Measurements from ENCODE around the gene SRGAP1.
"Not testable (repeated sequence)": the region's sequence is repeated elsewhere in the genome, so short reads cannot be mapped to it uniquely, and the experiment has no call there.

The SRGAP1 gene

DNA sequence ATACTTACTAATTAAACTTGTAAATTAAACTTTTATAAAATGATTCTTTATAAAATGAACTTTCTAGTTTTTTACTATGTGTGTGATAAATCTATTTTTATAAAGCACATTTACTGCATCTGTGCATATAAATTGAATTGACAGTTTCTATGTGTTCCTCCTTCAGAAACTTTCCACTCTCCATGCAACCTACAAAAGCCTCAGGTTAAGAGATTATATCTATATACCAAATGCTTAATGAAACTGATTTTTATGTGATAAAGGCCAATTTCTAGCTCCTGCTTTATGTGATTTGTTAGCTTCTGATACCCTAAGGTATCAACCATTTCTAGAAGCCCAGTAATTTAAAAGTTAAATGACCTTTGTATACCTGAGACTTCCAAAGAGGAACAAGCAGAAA lies 174.0 kb downstream of the SRGAP1 start:
- no peak for DNase-seq

DNA sequence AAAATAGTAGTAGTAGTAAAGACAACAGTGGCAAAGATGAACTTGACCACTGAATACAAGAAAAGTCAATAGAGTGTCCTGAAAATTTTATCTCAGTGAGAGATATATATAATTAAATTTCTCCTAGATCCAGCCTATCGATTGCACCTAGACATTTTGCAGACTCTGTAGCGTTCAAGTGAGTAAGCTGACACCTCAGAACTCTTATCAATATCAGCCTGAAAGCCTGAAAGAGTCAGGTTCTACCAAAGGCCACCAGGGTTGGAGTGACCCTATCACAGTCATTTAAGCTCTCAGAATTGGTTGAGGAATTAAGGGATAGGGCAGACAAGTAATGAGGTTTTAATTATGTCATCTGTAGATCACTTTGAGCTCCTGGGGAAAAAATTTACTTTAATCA lies 174.6 kb downstream of the SRGAP1 start:
- DNase-seq, result no peak

DNA sequence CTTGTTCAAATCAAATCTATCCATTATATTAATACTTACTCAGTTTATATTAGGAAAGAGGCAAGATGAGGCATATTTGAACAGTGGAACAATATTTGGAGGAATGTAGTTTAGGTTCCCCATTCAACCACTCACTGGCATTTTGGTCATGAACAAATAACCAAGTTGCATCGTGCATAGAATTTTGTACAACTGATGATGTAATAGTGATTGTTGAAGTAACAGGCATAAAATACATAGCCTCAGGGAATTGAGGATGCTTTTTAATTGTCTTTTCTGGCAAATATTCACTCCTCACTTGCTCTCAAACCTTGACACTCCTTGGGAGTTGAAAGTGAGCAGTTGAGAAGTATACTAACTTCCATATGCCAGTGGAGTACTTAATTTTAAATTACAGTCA lies 175.2 kb downstream of the SRGAP1 start:
- no peak for DNase-seq

DNA sequence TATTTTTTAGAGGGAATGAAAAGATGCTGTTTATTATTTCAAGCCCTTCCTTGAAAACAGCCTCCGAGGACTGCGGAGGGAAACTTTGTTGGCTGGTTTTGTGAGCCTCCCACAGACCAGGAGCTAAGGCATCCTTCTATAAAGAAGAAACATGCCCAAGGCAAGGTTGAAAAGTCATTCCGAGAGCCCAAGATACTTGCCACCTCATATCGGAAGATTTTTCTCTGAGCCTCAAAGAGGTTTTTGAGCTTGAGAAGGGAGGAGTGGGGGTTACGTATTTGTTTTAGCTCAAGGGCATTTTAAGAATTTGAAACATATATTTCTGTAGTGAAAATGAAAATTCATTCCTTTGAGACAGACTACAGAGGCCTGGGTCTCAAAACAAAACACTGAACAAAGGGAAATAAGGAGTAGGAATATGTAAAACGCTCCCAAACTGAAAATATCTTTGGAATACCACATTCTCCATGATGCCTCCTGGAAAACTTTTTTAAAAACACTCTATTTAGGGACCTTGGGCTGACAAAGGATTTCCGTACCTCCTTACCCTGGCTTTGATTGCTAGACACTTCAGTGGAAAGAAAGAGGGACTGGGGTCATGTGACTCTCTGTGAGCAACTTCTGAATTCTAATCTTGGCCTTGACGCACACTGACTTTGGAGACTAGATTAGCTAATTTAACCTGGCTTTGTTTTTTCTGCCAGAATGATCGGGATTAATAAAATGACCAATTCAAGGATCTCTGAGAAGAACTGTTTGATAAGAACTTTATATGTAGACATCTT lies 180.9 kb downstream of the SRGAP1 start:
- no peak for DNase-seq

DNA sequence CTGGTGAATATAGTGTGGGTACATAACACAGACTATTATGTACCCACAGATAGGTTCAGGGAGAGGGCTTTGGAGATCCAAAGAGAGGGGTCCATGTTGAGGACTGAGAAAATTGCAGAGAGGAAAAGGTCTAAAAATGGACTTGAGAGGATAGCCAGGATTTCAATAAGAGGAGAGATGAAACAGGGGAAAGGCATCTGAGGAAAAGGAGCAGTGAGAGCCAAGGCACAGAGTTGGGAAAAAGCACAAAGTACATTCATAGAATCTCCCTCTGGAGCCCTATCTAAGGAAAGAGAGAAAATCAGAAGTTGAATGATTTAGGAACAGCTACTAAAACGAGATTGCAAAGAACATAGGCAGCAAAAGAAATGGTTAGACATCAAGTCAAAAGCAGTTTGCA lies 182.8 kb downstream of the SRGAP1 start:
- DNase-seq, result no peak

DNA sequence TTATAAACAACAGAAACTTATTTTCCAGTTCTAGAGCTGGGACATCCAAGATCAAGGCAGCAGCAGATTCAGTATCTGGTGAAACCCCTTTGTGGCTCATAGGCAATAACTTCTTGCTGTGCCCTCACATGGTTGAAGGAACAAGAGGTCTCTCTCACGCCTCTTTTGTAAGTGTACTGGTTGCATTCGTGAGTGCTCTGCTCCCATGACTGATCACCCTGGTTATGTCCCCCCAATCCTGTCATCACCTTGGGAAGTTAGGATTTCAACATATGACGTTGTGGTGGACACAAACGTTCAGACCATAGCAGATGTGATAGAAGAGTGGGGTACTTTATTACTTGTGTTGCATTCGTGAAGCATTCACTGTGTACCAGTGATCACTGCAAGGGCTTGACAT lies 184.0 kb downstream of the SRGAP1 start:
- DNase-seq, result no peak

DNA sequence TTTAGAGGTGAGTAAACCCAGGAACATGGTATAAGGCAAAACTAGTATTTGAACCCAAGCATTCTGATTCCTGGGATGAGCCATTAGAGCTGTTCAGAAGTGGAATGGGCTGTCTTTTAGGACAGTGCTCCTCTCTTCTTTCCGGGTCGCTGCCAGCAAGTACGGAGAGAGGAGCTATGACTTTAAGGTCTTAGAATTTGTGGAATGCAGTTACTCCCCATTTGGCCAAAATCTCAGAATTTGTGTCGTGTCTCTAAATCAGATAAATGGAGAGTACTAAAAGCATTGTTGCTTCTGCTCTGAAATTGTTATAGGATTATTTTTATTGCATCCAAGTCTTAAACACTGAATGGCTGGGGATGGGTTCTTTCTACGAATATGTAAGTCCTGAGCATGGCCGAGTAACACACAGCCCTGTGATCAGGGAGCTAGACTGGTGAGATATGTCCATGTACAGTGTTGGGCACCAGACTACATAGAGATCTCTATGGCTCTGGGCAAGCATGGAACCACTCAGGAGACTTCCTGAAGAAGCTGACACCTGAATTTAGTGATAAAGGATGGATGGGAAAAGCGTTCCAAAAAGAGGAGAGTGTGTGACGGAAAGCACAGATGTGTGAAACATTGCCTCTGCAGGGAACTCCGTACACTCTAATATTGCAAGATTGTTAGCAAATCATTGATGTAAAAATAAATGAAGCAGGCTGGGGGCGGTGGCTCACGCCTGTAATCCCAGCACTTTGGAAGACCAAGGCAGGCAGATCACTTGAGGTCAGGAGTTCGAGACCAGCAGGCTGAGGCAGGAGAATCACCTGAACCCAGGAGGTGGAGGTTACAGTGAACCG lies 184.7 kb downstream of the SRGAP1 start:
- no peak for DNase-seq

DNA sequence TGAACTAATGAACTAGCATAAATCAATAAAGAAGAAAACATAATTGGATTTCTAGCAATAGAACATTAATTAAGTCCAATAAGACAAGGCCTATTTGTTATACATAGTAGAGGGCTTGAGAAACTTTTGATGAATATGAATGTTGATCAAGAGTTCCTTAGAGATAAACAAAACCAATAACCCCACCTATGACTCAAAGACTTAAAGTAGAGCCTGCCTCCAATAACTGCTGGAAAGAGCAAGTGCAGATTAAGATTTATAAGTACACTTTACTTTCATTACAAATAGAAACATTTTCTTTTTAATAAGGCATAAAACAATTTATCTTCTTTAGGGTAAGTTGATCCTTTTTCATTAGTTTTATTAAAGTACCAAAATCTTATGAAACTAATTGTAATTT lies 185.7 kb downstream of the SRGAP1 start:
- no peak for DNase-seq

DNA sequence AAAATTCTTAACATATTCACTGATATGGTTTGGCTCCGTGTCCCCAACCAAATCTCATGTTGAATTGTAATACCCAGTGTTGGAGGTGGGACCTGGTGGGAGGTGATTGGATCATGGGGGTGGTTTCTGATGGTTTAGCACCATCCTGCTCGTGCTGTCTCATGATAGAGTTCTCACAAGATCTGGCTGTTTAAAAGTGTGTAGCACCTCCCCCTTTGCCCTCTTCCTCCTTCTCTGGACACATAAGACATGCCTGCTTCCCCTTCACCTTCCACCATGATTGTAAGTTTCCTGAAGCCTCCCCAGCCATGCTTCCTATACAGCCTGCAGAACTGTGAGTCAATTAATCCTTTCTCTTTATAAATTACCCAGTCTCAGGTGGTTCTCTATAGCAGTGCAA lies 189.6 kb downstream of the SRGAP1 start:
- not testable (repeated sequence) for DNase-seq

DNA sequence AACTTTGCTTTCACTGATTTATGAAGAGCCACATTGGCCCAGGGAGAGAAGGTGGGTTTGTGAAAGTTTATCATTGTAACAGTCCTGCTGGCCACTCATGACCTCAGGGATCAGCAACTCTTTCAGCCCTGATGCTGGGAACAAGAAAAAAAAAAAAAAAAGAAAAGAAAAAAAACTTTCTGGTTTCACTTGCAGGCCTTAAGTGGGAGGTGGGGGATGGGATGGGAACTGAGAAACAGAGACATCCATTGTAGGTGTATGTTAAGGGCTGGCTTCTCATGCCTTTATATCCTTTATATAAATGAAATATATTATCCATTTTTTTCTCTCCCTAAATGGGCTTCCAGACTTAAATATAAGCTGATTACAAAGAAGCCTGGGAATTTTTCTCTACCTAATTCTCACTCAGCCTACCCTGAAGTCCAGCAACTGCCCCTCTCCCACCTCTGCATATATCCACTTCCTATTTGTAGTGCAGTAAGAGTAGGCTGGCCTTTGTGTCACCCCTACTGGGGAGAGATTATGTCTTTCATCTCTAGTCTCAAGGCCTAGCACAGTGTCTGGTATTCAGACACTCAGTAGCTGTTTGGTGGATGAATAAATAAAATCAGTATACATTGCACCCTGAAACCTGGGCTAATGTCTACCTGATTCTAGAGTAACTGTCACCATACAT lies 190.5 kb downstream of the SRGAP1 start:
- DNase-seq, result no peak

DNA sequence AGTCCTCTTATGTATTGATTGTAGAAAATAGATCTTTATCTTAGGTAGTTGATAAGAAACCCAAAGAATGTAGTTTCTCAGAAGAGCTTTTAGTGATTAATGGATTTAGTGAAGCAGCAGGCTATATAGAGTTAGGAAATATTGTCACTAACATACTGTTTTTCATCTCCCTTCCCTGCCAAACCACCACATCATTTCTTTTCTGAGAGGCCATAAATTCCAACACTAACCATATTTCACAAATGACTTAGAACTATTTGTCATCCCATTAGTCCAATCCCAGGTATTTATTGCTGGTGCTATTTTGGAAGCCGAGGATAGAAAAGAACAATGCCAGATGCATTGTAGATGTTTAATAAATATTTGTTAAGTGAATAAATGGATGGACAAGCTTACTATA lies 191.9 kb downstream of the SRGAP1 start:
- DNase-seq, result no peak

DNA sequence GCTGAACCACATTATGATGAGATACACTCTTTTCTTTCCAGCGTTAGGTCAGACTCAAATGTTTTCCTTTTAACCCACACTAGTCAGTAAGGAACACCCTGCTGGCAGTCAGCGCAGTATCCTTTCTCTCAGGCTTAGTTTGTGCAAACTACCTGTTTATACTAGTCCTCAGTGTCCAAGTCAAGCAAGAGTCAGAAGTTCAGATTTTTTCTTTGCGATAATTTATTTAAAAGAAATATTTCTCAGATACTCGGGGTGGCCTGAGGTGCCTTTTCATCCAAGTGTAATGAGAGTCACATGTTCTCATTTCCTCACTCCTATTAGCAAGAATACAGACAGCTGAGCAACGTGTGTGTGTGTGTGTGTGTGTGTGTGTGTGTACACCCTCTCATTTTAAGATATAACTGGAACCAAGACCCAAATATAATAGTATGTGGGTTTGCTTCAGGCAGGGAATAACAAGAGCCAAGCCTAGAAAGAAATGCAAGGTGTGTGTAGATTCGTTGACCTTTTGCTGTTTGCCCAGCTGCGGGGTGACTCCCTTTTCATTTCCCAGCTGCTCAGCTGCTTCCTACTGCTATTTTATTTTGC lies 194.9 kb downstream of the SRGAP1 start:
- DNase-seq, result no peak

DNA sequence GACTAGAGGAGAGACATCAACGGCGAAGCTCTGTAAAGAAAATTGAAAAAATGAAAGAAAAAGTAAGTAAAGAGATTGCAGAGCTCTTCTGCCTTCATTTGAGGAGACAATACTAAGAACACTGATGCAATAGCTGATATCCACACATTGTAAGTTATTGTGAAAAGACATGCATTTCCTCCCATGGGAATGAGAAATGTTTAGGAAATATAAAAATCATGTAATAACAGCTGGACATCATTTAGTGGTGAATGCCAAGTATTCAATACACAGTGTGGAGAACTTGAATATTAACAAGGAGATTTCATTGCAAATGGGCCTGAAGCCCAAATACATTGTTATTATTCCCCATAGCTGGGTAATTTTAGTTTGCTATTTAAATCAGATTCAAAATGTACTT lies 198.4 kb downstream of the SRGAP1 start:
- no peak for DNase-seq

DNA sequence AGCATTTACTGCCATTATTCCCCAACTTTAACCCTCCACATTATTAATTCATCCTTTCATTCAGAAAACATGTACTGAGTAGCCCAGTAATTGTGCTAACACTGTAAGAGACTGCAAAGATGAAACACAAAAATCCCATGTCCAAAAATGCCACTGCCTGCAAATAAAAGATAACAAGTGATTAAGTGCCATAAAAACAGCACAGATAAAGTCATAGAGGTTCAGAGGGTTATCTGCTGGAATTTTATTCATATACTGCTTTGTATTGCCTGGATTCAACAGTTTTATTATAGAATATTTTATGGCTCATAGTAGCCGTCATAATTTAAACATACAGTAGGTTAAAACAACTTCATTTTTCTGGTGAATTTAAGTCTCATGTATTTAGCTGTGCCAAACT lies 199.7 kb downstream of the SRGAP1 start:
- no peak for DNase-seq

DNA sequence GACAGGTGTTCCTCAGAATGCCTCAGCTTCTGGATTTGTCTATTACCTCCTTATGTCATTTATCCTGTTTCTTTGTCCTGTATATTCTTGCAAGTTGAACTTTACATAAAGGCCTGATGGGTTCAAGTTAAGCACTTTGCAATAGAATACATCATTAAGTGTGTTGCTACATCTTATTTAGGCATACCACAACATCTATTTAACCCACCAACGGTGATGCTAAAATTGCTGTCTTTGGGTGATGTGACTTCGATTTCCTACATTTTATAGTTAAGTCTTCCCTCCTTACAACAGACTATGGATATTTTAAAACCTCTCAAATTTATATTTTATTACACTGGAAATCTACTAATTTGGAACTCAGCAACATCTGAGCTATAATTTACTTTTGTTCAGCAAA lies 206.6 kb downstream of the SRGAP1 start:
- no peak for DNase-seq

DNA sequence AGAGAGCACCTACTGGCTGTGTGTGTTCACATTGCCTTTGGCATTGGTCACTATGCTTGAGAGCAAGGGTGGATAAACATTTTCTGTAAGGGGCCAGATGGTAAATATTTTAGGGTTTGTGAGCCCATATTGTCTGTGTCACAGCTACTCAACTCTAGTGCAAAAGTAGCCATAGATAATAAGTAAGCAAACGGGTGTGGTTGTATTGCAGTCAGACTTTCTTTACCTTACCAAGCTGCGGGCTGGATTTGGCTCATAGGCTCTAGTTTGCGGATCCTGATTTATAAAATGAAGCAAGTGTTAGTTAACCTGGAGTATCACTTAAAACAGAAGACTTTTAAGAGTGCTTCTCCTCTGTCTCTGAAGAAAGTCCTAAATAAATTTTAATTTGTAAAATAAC lies 208.6 kb downstream of the SRGAP1 start:
- no peak for DNase-seq

DNA sequence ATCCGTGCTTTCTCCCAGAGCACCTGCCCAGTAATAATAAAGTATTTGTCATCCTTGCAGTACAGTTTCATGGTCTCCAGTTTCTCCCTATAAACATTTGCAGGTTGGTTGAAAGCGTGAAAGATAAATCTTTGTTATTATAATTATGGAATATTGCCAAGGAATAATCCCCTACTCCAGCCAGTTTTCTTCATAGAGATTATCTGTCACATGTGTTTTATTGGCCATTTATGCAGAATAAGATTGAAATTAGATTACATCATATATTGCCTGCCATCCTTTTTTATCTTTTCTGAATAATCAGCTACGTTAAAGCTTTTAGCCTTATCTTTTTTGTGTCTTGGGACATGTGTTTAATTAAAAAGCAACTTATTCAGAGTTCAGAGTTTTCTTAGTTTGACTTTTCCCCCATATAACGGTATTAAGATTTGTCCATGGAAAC lies 209.6 kb downstream of the SRGAP1 start:
- no peak for DNase-seq

DNA sequence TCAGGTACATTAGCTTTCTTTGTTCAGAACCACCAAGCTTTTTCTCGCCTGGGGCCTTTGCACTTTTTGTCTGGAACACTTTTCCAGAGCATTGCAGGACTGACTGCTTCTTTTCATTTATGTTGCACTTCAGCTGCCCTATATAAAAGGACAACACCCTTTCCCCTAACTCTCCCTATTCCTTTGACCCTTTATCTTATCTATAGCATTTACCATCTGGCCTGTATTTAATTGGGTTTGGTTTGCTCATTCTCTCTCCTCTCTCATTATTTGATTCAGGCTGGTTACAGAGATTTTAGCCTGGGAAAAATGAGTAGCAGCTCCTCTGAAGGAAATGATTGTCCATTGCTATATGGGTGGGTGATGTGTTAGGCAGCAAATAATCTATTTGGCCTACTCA lies 212.2 kb downstream of the SRGAP1 start:
- DNase-seq, result no peak

DNA sequence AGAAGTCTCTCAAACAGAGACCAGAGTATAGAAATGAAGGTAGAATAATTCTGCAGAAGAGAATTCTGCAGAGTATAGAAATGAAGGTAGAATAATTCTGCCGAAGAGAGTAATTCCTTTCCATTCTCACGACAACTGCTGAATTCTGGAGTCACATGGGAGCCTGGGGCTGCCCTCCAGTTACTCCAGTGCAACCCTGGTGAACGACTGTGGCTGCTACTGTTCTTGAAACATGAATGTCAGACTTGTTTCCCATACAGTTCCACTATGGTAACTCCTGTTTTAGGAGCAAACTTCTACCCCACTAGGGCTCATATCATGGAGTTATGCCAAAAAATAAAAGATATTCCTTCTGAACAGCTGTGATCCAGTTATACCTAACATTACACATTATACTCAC lies 213.2 kb downstream of the SRGAP1 start:
- DNase-seq, result no peak

DNA sequence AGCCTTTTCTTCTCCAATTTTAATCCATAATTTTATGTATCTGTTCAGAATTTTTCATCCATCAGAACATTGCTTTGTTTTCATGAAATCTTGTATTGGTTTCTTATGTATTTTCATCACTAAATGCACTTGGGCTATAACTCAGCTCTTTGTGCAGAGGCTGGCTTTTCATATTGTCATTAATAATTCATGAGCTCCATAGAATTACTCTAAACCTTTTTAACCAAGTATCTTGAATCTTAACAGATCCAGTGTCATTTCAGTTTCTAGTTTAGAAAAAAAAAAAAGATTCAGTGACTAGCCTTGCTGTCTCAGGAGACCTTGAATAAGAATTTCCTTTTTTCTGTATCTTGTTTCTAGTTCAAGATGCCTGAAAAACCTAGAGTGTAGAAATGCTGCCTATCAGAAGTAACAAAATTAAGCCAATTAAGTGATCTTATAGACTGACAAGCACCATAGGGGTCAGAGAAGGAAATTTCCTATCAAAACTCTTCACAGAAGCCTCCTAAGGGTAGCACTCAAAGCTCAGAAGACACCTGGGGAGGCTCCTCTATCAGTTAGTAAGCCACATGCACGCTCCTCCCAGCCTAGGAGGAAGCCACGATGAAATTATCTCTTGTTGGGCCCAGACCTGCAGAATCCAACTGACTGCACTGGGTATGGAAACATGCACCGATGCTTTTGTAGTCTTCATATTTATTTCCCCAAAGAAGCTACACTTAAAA lies 214.2 kb downstream of the SRGAP1 start:
- no peak for DNase-seq

DNA sequence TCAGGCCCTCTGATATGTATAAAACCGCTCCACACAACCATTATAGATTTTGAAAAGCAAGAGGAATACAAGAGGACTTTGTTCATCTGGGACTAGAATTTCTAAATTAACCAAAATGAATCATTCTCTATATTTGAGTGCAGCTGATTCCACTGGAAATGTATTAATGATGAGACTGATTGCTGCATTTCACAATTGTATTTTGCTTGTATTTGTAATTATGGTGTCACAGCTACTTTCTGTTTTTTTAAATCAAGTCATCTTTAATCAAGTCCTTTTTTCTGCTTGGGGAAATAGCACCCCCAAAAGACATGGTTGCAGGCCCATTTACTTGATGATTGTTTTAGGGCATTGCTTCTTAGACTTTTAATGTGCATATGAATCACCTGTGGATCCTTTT lies 215.2 kb downstream of the SRGAP1 start:
- DNase-seq, result no peak

DNA sequence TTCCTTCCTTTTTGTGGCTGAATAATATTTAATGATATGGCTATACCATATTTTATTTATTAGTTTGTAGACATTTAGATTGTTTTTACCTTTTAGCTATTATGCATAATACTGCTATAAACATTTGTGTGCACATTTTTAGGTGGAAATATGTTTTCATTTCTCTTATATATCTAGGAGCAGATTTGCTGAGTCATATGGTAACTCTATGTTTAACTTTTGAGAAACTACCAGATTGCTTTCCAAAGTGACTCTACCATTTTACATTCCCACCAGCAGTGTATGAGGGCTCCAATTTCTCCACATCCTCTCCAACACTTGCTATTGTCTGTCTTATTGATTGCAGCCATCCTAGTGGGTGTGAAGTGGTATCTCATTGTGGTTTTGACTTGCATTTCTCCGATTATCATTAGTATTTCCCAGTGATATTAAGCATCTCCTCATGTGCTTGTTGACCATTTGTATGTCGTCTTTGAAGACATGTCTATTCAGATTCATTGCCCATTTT lies 217.4 kb downstream of the SRGAP1 start:
- DNase-seq, result no peak

DNA sequence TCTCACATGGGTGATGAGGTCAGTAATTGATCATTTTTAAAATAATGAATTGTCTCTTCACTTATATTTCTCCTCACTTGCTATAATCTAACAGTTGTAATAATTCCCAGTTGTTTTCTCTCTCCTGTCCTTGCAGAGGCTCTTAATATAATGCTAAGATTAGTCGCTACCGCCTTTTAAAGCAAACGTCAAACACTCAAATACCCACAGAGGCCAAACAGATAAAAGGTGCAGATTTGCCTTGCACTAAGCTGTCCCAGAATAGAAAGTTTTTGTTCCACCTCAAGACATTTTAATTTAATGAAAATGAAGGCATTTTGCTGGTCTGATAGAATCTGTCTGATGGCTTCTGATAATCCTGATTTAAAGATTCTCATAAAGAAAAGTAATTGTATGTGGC lies 218.6 kb downstream of the SRGAP1 start:
- DNase-seq, result no peak

Measured in bone marrow (tissue), 2 donors.